H9 (cell line): ENCODE measurements around the gene SPTBN1. TPM values are rescaled to one million over a fixed set of nuclear protein-coding genes. Genes with fewer than 3 reads are reported as not detected.

ENCODE experiments used
- DNase-seq: peaks from one replicate; pipeline ENCODE4 v3.0.0-alpha.2; 2017
- H2AFZ ChIP-seq: one replicate; pipeline ENCODE4 v1.6.1; 2013; ENCODE audit warnings: mild to moderate bottlenecking, low read length, control low read depth, moderate library complexity
- H2AK5ac ChIP-seq: 2 replicates; pipeline ENCODE4 v1.6.1; 2013; ENCODE audit warnings: low read length, control low read depth, mixed read lengths; ENCODE audit not compliant: insufficient read length
- H2BK120ac ChIP-seq: one replicate; pipeline ENCODE4 v1.6.1; 2013; ENCODE audit warnings: low read depth, mild to moderate bottlenecking, low read length, control low read depth, inconsistent platforms; ENCODE audit not compliant: poor library complexity, severe bottlenecking
- H2BK12ac ChIP-seq: 2 replicates; pipeline ENCODE4 v1.6.1; 2013; ENCODE audit warnings: low read length, control low read depth, mixed read lengths, low read depth; ENCODE audit not compliant: insufficient read length
- H2BK15ac ChIP-seq: 2 replicates; pipeline ENCODE4 v1.6.1; 2013; ENCODE audit warnings: low read depth, low read length, control low read depth
- H2BK20ac ChIP-seq: one replicate; pipeline ENCODE4 v1.6.1; 2013; ENCODE audit warnings: low read depth, mild to moderate bottlenecking, low read length, control low read depth, inconsistent platforms; ENCODE audit not compliant: poor library complexity, severe bottlenecking
- H2BK5ac ChIP-seq: 2 replicates; pipeline ENCODE4 v1.6.1; 2013; ENCODE audit warnings: low read length, control low read depth, mixed read lengths; ENCODE audit not compliant: insufficient read length
- H3K14ac ChIP-seq: 2 replicates; pipeline ENCODE4 v1.6.1; 2013; ENCODE audit warnings: low read length, control low read depth; ENCODE audit not compliant: insufficient read depth
- H3K18ac ChIP-seq: 2 replicates; pipeline ENCODE4 v1.6.1; 2013; ENCODE audit warnings: low read depth, mild to moderate bottlenecking, mixed read lengths, low read length, control low read depth; ENCODE audit not compliant: insufficient read length
- H3K23ac ChIP-seq: 2 replicates; pipeline ENCODE4 v1.6.1; 2013; ENCODE audit warnings: low read length, control low read depth, mixed read lengths, low read depth; ENCODE audit not compliant: insufficient read length
- H3K23me2 ChIP-seq: 2 replicates; pipeline ENCODE4 v1.6.1; 2013; ENCODE audit warnings: low read depth, mild to moderate bottlenecking, mixed read lengths, low read length, control low read depth; ENCODE audit not compliant: insufficient read length, poor library complexity, severe bottlenecking
- H3K27ac ChIP-seq: 2 replicates; pipeline ENCODE4 v1.5.1; 2013; ENCODE audit warnings: low read length, control low read depth, mixed read lengths, low read depth; ENCODE audit not compliant: insufficient read length
- H3K27me3 ChIP-seq: 2 replicates; pipeline ENCODE4 v1.6.1; 2013; ENCODE audit warnings: low read length, control low read depth, inconsistent platforms; ENCODE audit not compliant: insufficient read depth
- H3K4ac ChIP-seq: 2 replicates; pipeline ENCODE4 v1.6.1; 2013; ENCODE audit warnings: low read depth, mild to moderate bottlenecking, control low read depth, inconsistent platforms, low read length, moderate library complexity
- H3K4me1 ChIP-seq: 2 replicates; pipeline ENCODE4 v1.6.1; 2013; ENCODE audit warnings: low read length, control low read depth, inconsistent platforms; ENCODE audit not compliant: insufficient read depth
- H3K4me2 ChIP-seq: 2 replicates; pipeline ENCODE4 v1.6.1; 2013; ENCODE audit warnings: low read length, control low read depth, mixed read lengths; ENCODE audit not compliant: insufficient read length, insufficient read depth
- H3K56ac ChIP-seq: 2 replicates; pipeline ENCODE4 v1.6.1; 2013; ENCODE audit warnings: low read depth, mild to moderate bottlenecking, mixed read lengths, low read length, control low read depth; ENCODE audit not compliant: insufficient read length
- H3K79me1 ChIP-seq: 2 replicates; pipeline ENCODE4 v1.6.1; 2013; ENCODE audit warnings: low read depth, mild to moderate bottlenecking, moderate library complexity, low read length, control low read depth, inconsistent platforms; ENCODE audit not compliant: insufficient read depth, poor library complexity, severe bottlenecking
- H3K79me2 ChIP-seq: 2 replicates; pipeline ENCODE4 v1.6.1; 2013; ENCODE audit warnings: low read length, control low read depth, inconsistent platforms; ENCODE audit not compliant: insufficient read depth
- H3K9ac ChIP-seq: 2 replicates; pipeline ENCODE4 v1.6.1; 2013; ENCODE audit warnings: low read length, control low read depth, mixed read lengths; ENCODE audit not compliant: insufficient read length; ENCODE audit errors: extremely low read depth
- H3K9me3 ChIP-seq: one replicate; pipeline ENCODE4 v1.6.1; 2013; ENCODE audit warnings: low read depth, low read length, inconsistent platforms; ENCODE audit not compliant: control insufficient read depth
- H3T11ph ChIP-seq: one replicate; pipeline ENCODE4 v1.6.1; 2013; ENCODE audit warnings: mild to moderate bottlenecking, low read length, control low read depth, inconsistent platforms
- H4K20me1 ChIP-seq: one replicate; pipeline ENCODE4 v1.6.1; 2013; ENCODE audit not compliant: control insufficient read depth, insufficient read length, insufficient read depth
- H4K5ac ChIP-seq: 2 replicates; pipeline ENCODE4 v1.6.1; 2013; ENCODE audit warnings: low read depth, mild to moderate bottlenecking, mixed read lengths, low read length, control low read depth; ENCODE audit not compliant: insufficient read length
- H4K8ac ChIP-seq: replicated peaks from 2 replicates; pipeline ENCODE4 v1.6.1; 2013; ENCODE audit warnings: low read length, control low read depth, mixed read lengths, low read depth; ENCODE audit not compliant: insufficient read length
- H4K91ac ChIP-seq: 2 replicates; pipeline ENCODE4 v1.6.1; 2013; ENCODE audit warnings: low read depth, mild to moderate bottlenecking, moderate library complexity, mixed read lengths, low read length, control low read depth; ENCODE audit not compliant: insufficient read length
- H3K27ac Mint-ChIP-seq, 3 experiments: 2 replicates in 2 of 3; 3 replicates in 1 of 3; pipeline ENCODE4 v1.8.0; 2020 to 2021; ENCODE audit warnings: mixed read lengths in 3 of 3, mild to moderate bottlenecking in 1 of 3, moderate library complexity in 1 of 3
- H3K27me3 Mint-ChIP-seq: 2 replicates; pipeline ENCODE4 v1.8.0; 2021; ENCODE audit warnings: low read depth, mild to moderate bottlenecking, moderate library complexity, mixed read lengths
- H3K36me3 Mint-ChIP-seq, 3 experiments: 2 replicates in 2 of 3; 3 replicates in 1 of 3; pipeline ENCODE4 v1.8.0; 2020 to 2021; ENCODE audit warnings: low read depth in 3 of 3, mixed read lengths in 3 of 3; ENCODE audit not compliant: insufficient read depth in 1 of 3
- H3K4me1 Mint-ChIP-seq, 2 experiments: 2 replicates each; pipeline ENCODE4 v1.8.0; 2020; ENCODE audit warnings: mixed read lengths in 2 of 2
- H3K4me3 Mint-ChIP-seq, 2 experiments: 2 replicates in 1 of 2; 3 replicates in 1 of 2; pipeline ENCODE4 v1.8.0; 2020 to 2021; ENCODE audit warnings: mild to moderate bottlenecking in 2 of 2, mixed read lengths in 2 of 2, moderate library complexity in 1 of 2
- H3K9me3 Mint-ChIP-seq, 2 experiments: 2 replicates in 1 of 2; 3 replicates in 1 of 2; pipeline ENCODE4 v1.8.0; 2020; ENCODE audit warnings: mild to moderate bottlenecking in 2 of 2, mixed read lengths in 2 of 2, moderate library complexity in 1 of 2
- WGBS: extraction: QIAGEN DNeasy Blood & Tissue Kit; methylation state at CpG from one replicate; pipeline ENCODE4 v1.1.7; 2013; ENCODE audit warnings: missing lambda C conversion rate, low lambda C conversion rate, mixed read lengths; ENCODE audit not compliant: insufficient read length; ENCODE audit errors: extremely low coverage; 5-methylcytosine and 5-hydroxymethylcytosine counted together
- total RNA-seq: library from RNA; stranded (reverse); gene quantifications from 2 replicates; pipeline ENCODE4 v1.2.1, GENCODE V29; 2021
- TF ChIP-seq, protein P1 (sequence below): fragments of 200-600 bp; sonication (generic); conservative IDR thresholded peaks from 3 replicates; pipeline ENCODE4 v1.8.0; 2021; ENCODE audit warnings: antibody characterized with exemption, mild to moderate bottlenecking

SPTBN1 gene
- total RNA-seq, 1 experiment from 2014 or later = 164 TPM

DNA sequence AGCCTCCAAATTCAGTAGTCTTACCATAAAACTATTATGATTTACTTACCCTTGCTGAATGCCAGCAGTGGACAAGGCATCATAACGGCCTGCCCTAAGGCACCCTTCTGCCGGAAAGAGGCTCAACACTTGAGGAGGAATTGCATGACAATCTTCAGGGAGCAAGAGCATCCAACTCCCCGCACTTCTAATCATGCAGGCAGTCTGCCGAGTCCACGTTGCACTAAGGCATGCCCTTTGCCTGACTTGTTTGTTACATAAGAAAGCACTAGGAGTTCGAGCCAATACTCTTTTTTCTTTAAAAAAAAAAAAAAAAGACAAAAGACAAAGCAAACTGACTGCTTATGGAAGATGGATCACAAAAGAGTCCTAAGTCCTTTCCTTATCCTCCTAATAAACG, 17.9 kb upstream of the SPTBN1 start:
- WGBS = no CpG with 5 or more reads among the region's 7 CpGs
- no peaks in the 10 kb centered on the region for H3K9me3 Mint-ChIP-seq

More for the DNA sequence above, 17.9 kb upstream of the SPTBN1 start:
- no peak overlapping the region for H3K56ac ChIP-seq
- no peak overlapping the region for H4K8ac ChIP-seq
- H3K27me3 ChIP-seq = no peaks in the 10 kb centered on the region
- H3K79me2 ChIP-seq = no peaks in the 10 kb centered on the region
- DNase-seq = no peak
- Mint-ChIP-seq H3K27me3 (no peaks in the 10 kb centered on the region), H3K4me3 (no peak overlapping the region), H3K36me3 (no peaks in the 10 kb centered on the region), H3K27ac (no peak overlapping the region), H3K4me1 (peaks cover 0 to 3% of the 10 kb centered on the region in 2 experiments; a peak in 2 of 4 replicates)
- H3K4ac ChIP-seq = no peak overlapping the region
- H3K4me2 ChIP-seq = no peak overlapping the region
- peak overlapping the region; percentile 23 for H3K9ac ChIP-seq
- no peak overlapping the region for H2BK20ac ChIP-seq
- H2BK5ac ChIP-seq = no peak overlapping the region
- H3K18ac ChIP-seq = no peak overlapping the region
- no peaks in the 10 kb centered on the region for H3K4me1 ChIP-seq
- H3K79me1 ChIP-seq = no peaks in the 10 kb centered on the region
- no peak overlapping the region for H2AFZ ChIP-seq
- TF ChIP-seq, protein P1, sequence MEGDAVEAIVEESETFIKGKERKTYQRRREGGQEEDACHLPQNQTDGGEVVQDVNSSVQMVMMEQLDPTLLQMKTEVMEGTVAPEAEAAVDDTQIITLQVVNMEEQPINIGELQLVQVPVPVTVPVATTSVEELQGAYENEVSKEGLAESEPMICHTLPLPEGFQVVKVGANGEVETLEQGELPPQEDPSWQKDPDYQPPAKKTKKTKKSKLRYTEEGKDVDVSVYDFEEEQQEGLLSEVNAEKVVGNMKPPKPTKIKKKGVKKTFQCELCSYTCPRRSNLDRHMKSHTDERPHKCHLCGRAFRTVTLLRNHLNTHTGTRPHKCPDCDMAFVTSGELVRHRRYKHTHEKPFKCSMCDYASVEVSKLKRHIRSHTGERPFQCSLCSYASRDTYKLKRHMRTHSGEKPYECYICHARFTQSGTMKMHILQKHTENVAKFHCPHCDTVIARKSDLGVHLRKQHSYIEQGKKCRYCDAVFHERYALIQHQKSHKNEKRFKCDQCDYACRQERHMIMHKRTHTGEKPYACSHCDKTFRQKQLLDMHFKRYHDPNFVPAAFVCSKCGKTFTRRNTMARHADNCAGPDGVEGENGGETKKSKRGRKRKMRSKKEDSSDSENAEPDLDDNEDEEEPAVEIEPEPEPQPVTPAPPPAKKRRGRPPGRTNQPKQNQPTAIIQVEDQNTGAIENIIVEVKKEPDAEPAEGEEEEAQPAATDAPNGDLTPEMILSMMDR = no peak
- H4K20me1 ChIP-seq = no peaks in the 10 kb centered on the region
- H3K27ac ChIP-seq = no peak overlapping the region
- H3K23ac ChIP-seq = no peak overlapping the region
- H3K14ac ChIP-seq = no peak overlapping the region
- H3K23me2 ChIP-seq = no peaks in the 10 kb centered on the region
- H4K5ac ChIP-seq = no peak overlapping the region
- H2AK5ac ChIP-seq = no peak overlapping the region
- no peak overlapping the region for H2BK12ac ChIP-seq
- no peak overlapping the region for H2BK120ac ChIP-seq
- H3K9me3 ChIP-seq = no peaks in the 10 kb centered on the region
- no peak overlapping the region for H4K91ac ChIP-seq
- no peak overlapping the region for H2BK15ac ChIP-seq
- H3T11ph ChIP-seq = no peak overlapping the region
